CD4-positive, alpha-beta T cell treated with Interleukin-15 for 4 hours (primary cell): Measurements from ENCODE around the gene FGD5.

Experiments used
- DNase-seq: peaks from one replicate; pipeline ENCODE4 v3.0.0-alpha.2; 2020; ENCODE audit warnings: low spot score

FGD5 gene

GRCh38 chr3:14935592-14936345 lies 117.0 kb downstream of the FGD5 start:
- no peak for DNase-seq

DNA sequence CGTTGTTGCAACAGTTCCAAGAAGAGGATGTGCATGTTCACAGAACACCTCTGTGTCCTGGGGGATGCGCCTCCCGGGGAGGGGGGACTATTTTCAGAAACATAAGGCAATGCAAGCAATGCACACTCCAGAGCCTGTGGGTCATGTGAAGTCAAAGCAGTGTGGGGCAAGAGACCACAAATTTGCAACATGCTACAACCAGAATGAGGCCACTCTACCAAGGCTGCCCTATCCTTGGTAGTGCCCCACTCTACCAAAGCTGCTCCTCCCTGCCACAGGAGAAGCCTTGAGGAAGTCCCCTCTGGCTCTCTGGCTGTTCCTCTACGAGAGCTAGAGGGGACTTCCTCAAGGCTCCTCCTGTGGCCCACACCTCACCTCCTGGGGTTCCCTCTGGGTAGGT lies 120.2 kb downstream of the FGD5 start:
- DNase-seq = no peak

DNA sequence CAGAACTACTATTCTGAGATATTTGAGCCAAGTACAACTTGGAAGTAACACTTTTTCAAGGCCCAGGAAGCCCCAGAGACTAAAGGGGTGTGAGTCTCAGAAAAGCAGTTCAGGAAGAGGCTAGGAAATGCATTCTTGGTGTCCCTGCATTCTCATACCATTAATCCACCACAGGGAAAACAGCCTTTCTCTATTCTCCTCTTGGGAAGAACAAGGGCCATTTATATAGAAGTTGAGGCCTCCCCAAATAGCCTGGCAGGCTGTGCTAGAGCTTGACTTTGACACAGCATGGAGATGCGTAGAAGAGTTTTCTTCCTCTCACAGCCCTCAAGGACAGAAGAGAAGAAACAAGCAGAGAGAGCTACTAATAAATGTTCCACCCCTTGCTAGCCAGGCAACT lies 123.1 kb downstream of the FGD5 start:
- no peak for DNase-seq

- no peak for DNase-seq
Measured at GRCh38 chr3:14943042-14943441, 124.3 kb downstream of the FGD5 start.

GRCh38 chr3:14946236-14946635 lies 127.5 kb downstream of the FGD5 start:
- no peak for DNase-seq

GRCh38 chr3:14946739-14947099 lies 128.0 kb downstream of the FGD5 start:
- DNase-seq = no peak

GRCh38 chr3:14947100-14947885 lies 128.5 kb downstream of the FGD5 start, which contains the start of gene NR2C2:
Gene NR2C2 (plus strand): TSS chr3:14947583. CDS start chr3:15003915, 56,332 bp downstream.
- peak; percentile 87 for DNase-seq

- DNase-seq = peak; percentile 96
Measured at GRCh38 chr3:14947886-14948608, 129.3 kb downstream of the FGD5 start.

GRCh38 chr3:14948609-14949038 lies 129.9 kb downstream of the FGD5 start:
- DNase-seq = no peak

- no peak for DNase-seq
Measured at GRCh38 chr3:14949126-14949525, 130.4 kb downstream of the FGD5 start.

GRCh38 chr3:14950274-14950673 lies 131.5 kb downstream of the FGD5 start:
- no peak for DNase-seq

GRCh38 chr3:14957153-14957552 lies 138.4 kb downstream of the FGD5 start:
- DNase-seq = no peak

- no peak for DNase-seq
Measured at GRCh38 chr3:14957925-14958324, 139.2 kb downstream of the FGD5 start.

- DNase-seq = no peak
Measured at GRCh38 chr3:14959359-14959943, 140.7 kb downstream of the FGD5 start.

DNA sequence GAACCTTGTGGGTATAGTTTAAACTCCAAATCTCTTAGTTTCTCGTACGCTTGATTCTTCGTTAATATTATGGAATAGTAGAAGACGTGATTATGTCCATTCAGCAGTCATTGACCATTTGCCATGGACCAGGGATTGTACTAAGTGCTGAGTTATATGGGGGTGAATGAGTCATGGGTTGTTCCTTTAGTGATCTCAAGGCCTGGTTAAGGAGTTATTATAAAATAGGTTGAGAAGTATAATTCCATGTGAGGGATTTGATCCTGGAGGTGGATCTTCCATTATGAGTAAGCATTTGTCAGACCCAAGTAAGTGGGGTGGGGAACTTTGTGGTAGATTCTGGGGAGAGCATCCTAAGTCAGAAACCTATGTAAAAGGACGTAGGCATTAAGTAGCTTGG lies 144.0 kb downstream of the FGD5 start:
- DNase-seq = no peak

- no peak for DNase-seq
Measured at GRCh38 chr3:14967285-14967684, 148.5 kb downstream of the FGD5 start.

DNA sequence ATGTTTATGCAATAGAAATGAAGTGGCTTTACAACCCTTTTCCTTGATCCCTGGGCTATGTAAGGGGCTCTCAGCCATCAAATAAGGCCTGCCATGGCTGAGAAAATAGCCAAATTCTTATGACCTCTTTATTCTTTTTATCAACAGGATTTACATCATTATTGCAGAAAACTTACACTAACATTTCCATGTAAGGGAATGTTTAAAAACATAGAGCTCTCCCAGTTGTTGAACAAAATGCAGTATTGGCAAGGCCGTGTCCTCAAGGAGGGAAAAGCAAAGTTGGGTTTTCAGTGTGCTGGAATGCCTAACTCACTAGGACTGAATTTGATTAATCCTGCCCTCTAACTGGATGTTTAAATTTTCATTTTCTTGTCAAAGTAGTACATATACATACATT lies 150.9 kb downstream of the FGD5 start:
- DNase-seq = no peak

DNA sequence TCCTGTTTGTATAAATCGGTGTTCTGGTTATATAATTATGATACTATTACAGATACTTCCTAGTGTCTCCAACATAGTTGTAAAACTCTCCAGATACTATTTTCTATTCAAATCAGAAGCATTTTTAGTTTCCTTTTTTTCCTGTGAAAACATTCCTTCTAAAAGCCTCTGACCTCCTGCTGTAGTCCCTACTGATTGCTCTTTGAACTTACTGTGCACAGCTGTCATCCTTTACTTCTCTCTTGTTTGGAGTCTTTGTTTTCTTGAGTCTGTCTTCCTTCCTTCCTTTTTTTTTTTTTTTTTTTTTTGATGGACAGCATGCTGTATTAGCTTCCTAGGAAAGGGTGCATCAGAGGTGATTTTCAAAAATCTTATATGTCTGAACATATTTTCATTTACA lies 157.6 kb downstream of the FGD5 start:
- no peak for DNase-seq

- DNase-seq = no peak
Measured at GRCh38 chr3:14980689-14981088, 161.9 kb downstream of the FGD5 start.
